B cell (primary cell): ENCODE results near the gene PRDM2. TPM values are rescaled to one million over a fixed set of nuclear protein-coding genes. Genes with fewer than 3 reads are reported as not detected.
A peak's percentile ranks its signal among the peaks of the same experiment; 100 is the strongest.

Experiments used
- ATAC-seq: fragments of 200-7000 bp; cut with Tn5 transposase; one replicate; pipeline ENCODE4 v1.10.0; 2021; ENCODE audit warnings: low read depth, mild to moderate bottlenecking, moderate number of reproducible peaks, moderate library complexity
- CTCF ChIA-PET: fragments of 350-600 bp; sonication (Branson Sonifier 250); formaldehyde crosslinking; loops from one replicate; lab custom pipeline; 2021; ENCODE audit warnings: antibody characterized with exemption, inconsistent platforms; lab: Charles Lee
- POLR2A ChIA-PET: fragments of 350-600 bp; sonication (Branson Sonifier 250); formaldehyde crosslinking; loops from one replicate; lab custom pipeline; 2021; ENCODE audit warnings: antibody characterized with exemption; lab: Charles Lee
- DNase-seq: peaks from one replicate; pipeline ENCODE4 v3.0.0; 2013
- H2AFZ ChIP-seq: 2 replicates; pipeline ENCODE4 v1.6.1; 2012; ENCODE audit warnings: mild to moderate bottlenecking, low read depth, low read length; ENCODE audit not compliant: insufficient read depth, poor library complexity, severe bottlenecking
- H3K27ac ChIP-seq, 2 donors: 1 replicate in 1 of 2; 2 replicates in 1 of 2; pipeline ENCODE4 v1.5.1; 2012 to 2013; ENCODE audit warnings: low read length in 2 of 2, mild to moderate bottlenecking in 2 of 2, moderate library complexity in 1 of 2
- H3K27me3 ChIP-seq, 4 experiments: fragments of 200-600 bp in 1 of 4; sonication (generic) in 1 of 4; replicated peaks in 1 of 4; 1 replicate in 2 of 4; 2 replicates in 2 of 4; pipeline versions ENCODE4 v1.6.1 to v1.7.0; 2013 to 2016; ENCODE audit warnings: low read length in 3 of 4, mild to moderate bottlenecking in 2 of 4, mixed read lengths in 1 of 4, moderate library complexity in 1 of 4; ENCODE audit not compliant: insufficient read depth in 4 of 4, control insufficient read depth in 3 of 4; ENCODE audit errors: control extremely low read depth in 1 of 4
- H3K36me3 ChIP-seq, 2 experiments: replicated peaks in 1 of 2; 1 replicate in 1 of 2; 2 replicates in 1 of 2; pipeline versions ENCODE4 v1.6.1 to v1.7.1; 2013; ENCODE audit warnings: low read length in 1 of 2; ENCODE audit not compliant: insufficient read depth in 2 of 2, control insufficient read depth in 1 of 2; ENCODE audit errors: control extremely low read depth in 1 of 2, extremely low read depth in 1 of 2
- H3K4me1 ChIP-seq, 2 donors: fragments of 200-600 bp in 1 of 2; sonication (generic) in 1 of 2; 1 replicate in 1 of 2; 2 replicates in 1 of 2; pipeline versions ENCODE4 v1.5.1 to v1.6.1; 2013 to 2017; ENCODE audit warnings: low read length in 2 of 2; ENCODE audit not compliant: control insufficient read depth in 2 of 2, insufficient read depth in 2 of 2
- H3K4me2 ChIP-seq: replicated peaks from 2 replicates; pipeline ENCODE3; 2012; ENCODE audit warnings: mild to moderate bottlenecking, low read depth, low read length; ENCODE audit not compliant: poor library complexity, severe bottlenecking
- H3K4me3 ChIP-seq, 5 experiments: fragments of 200-600 bp in 1 of 5; sonication (generic) in 1 of 5; 1 replicate in 3 of 5; 2 replicates in 2 of 5; pipeline versions ENCODE4 v1.5.1 to v1.7.0; 2011 to 2016; ENCODE audit warnings: low read length in 4 of 5, mild to moderate bottlenecking in 4 of 5, low read depth in 2 of 5, control low read depth in 1 of 5, moderate library complexity in 1 of 5; ENCODE audit not compliant: insufficient read depth in 1 of 5; ENCODE audit errors: control extremely low read depth in 1 of 5, extremely low read depth in 1 of 5
- H3K79me2 ChIP-seq: fragments of 200-600 bp; sonication (generic); one replicate; pipeline ENCODE4 v1.6.0; 2016; ENCODE audit warnings: low read length; ENCODE audit not compliant: control insufficient read depth, insufficient read depth
- H3K9ac ChIP-seq: fragments of 200-600 bp; sonication (generic); 2 replicates; pipeline ENCODE4 v1.6.1; 2017; ENCODE audit warnings: mild to moderate bottlenecking, low read length, moderate library complexity
- H3K9me3 ChIP-seq, 3 donors: one replicate each; pipeline versions ENCODE4 v1.6.1 to v1.7.1; 2013; ENCODE audit warnings: low read length in 2 of 3; ENCODE audit not compliant: control insufficient read depth in 2 of 3, insufficient read depth in 1 of 3; ENCODE audit errors: control extremely low read depth in 1 of 3
- H4K20me1 ChIP-seq: 2 replicates; pipeline ENCODE4 v1.6.0; 2012; ENCODE audit warnings: mild to moderate bottlenecking, low read length; ENCODE audit not compliant: insufficient read depth, control insufficient read depth, poor library complexity, severe bottlenecking
- H3K27ac Mint-ChIP-seq: one replicate; pipeline ENCODE4 v1.8.0; 2021; ENCODE audit warnings: mixed read lengths
- H3K27me3 Mint-ChIP-seq: one replicate; pipeline ENCODE4 v1.8.0; 2021; ENCODE audit warnings: mixed read lengths
- H3K4me1 Mint-ChIP-seq: one replicate; pipeline ENCODE4 v1.8.0; 2021; ENCODE audit warnings: mixed read lengths
- H3K4me3 Mint-ChIP-seq: one replicate; pipeline ENCODE4 v1.8.0; 2021; ENCODE audit warnings: mixed read lengths
- H3K9me3 Mint-ChIP-seq: one replicate; pipeline ENCODE4 v1.8.0; 2022; ENCODE audit warnings: mixed read lengths; ENCODE audit not compliant: insufficient read depth
- CTCF ChIP-seq: fragments of 200-600 bp; IDR thresholded peaks from one replicate; pipeline ENCODE4 v1.8.0; 2022; ENCODE audit warnings: antibody characterized with exemption, mild to moderate bottlenecking
- EZH2 ChIP-seq: IDR thresholded peaks from 2 replicates; pipeline ENCODE4 v1.6.1; 2012; ENCODE audit warnings: borderline replicate concordance, low read depth, mild to moderate bottlenecking, moderate library complexity, low read length; ENCODE audit not compliant: insufficient read depth, poor library complexity, severe bottlenecking
- WGBS: methylation state at CpG from one replicate; pipeline ENCODE4 v1.1.5; 2013; ENCODE audit warnings: missing lambda C conversion rate; ENCODE audit not compliant: insufficient coverage; 5-methylcytosine and 5-hydroxymethylcytosine counted together
- intact Hi-C: fragments of 100-400 bp; cut with micrococcal nuclease; formaldehyde crosslinking; loops from one replicate; pipeline ENCODE4 v1.10.0; 2022
- polyA plus RNA-seq: library from polyadenylated mRNA; depleted of rRNA; stranded (reverse); fragments of >200 nt; gene quantifications from 2 replicates; pipeline ENCODE4 v1.2.3, GENCODE V29; 2012
- total RNA-seq, 2 donors: library from RNA; stranded (reverse); fragments of 120-200 nt in 1 of 2; gene quantifications; 1 replicate in 1 of 2; 2 replicates in 1 of 2; pipeline versions ENCODE4 v1.2.3 to v1.2.4, GENCODE V29; 2013 to 2022

The PRDM2 gene
- total and polyA plus RNA-seq, 2 donors (not counting 1 experiment from before 2014, with no cell fraction given), result 50.1 to 432 TPM

- H3K4me1 ChIP-seq, result no peaks in the 10 kb centered on the region
- H3K27ac ChIP-seq, result no peak overlapping the region
- no peaks in the 10 kb centered on the region for H3K79me2 ChIP-seq
- DNase-seq, result no peak
- Mint-ChIP-seq H3K27ac (peak overlapping the region; percentile 47), H3K27me3 (peaks cover 3% of the 10 kb centered on the region), H3K4me3 (no peak overlapping the region), H3K9me3 (no peaks in the 10 kb centered on the region), H3K4me1 (peaks cover 3% of the 10 kb centered on the region)
- no peak overlapping the region for H3K9ac ChIP-seq
- WGBS, result 95% methylated on average over 16 of the region's 24 CpGs
- no peak overlapping the region for H2AFZ ChIP-seq
- H3K4me2 ChIP-seq, result no peak overlapping the region
- ChIA-PET CTCF (interaction anchor here (0.6 to 1.2 kb wide), 3 partner anchors 10 to 280 kb away, joined by 3 to 4 read pairs (median 4); no protein-coding TSS in a partner anchor), POLR2A (no interaction called here)
- H3K9me3 ChIP-seq, result no peaks in the 10 kb centered on the region
- TF ChIP-seq EZH2 (no peak), CTCF (no peak)
- no peaks in the 10 kb centered on the region for H4K20me1 ChIP-seq
- peaks cover 0 to 2% (median 0%) of the 10 kb centered on the region in 4 experiments for H3K27me3 ChIP-seq
- peaks cover 0 to 22% of the 10 kb centered on the region in 2 experiments for H3K36me3 ChIP-seq
- intact Hi-C loops, result no loop called here
- no peak for ATAC-seq
- H3K4me3 ChIP-seq, result no peak overlapping the region
These were observed 123.3 kb downstream of the PRDM2 start for GRCh38 chr1:13823126-13823880.

GRCh38 chr1:13823936-13824335, 123.9 kb downstream of the PRDM2 start:
- no peak overlapping the region for H3K27ac ChIP-seq
- Mint-ChIP-seq H3K27ac (peak overlapping the region; percentile 47), H3K4me3 (no peak overlapping the region)

More at GRCh38 chr1:13823936-13824335, 123.9 kb downstream of the PRDM2 start:
- H3K27me3 Mint-ChIP-seq, result peaks cover 4% of the 10 kb centered on the region
- Histone ChIP-seq H3K36me3 (peaks cover 0 to 20% of the 10 kb centered on the region in 2 experiments), H3K4me1 (peaks cover 2 to 3% of the 10 kb centered on the region in 2 donors), H3K79me2 (no peaks in the 10 kb centered on the region), H3K9me3 (no peaks in the 10 kb centered on the region), H2AFZ (no peak overlapping the region), H3K4me3 (no peak overlapping the region), H4K20me1 (no peaks in the 10 kb centered on the region), H3K9ac (no peak overlapping the region), H3K4me2 (no peak overlapping the region), H3K27me3 (peaks cover 0 to 8% (median 1%) of the 10 kb centered on the region in 4 experiments)
- TF ChIP-seq CTCF (no peak), EZH2 (no peak)
- H3K9me3 Mint-ChIP-seq, result no peaks in the 10 kb centered on the region
- H3K4me1 Mint-ChIP-seq, result peaks cover 3% of the 10 kb centered on the region
- ATAC-seq (no peak), DNase-seq (no peak)
- intact Hi-C loops, result no loop called here
- WGBS, result 95% methylated on average over 9 of the region's 11 CpGs
- ChIA-PET CTCF (interaction anchor here (0.6 to 1.6 kb wide), 5 partner anchors 9 to 281 kb away, joined by 3 to 4 read pairs (median 4); no protein-coding TSS in a partner anchor), POLR2A (no interaction called here)
